K562 (cell line): ENCODE data around the gene CDCA3. TPM values are rescaled to one million over a fixed set of nuclear protein-coding genes. Genes with fewer than 3 reads are reported as not detected.

Experiments
- ARHGAP35 ChIP-seq: fragments of 450-650 bp; IDR thresholded peaks from 2 replicates; pipeline ENCODE4 v1.6.1; 2018; ENCODE audit not compliant: partially characterized antibody
- CEBPZ ChIP-seq: fragments of 150-350 bp; IDR thresholded peaks from 2 replicates; pipeline ENCODE4 v1.6.1; 2014; ENCODE audit warnings: low read depth, mild to moderate bottlenecking, low read length, borderline replicate concordance
- DNMT1 ChIP-seq: fragments of 450-650 bp; IDR thresholded peaks from 2 replicates; pipeline ENCODE4 v1.6.1; 2016; ENCODE audit warnings: antibody characterized with exemption, mild to moderate bottlenecking
- MGA ChIP-seq: fragments of 450-650 bp; IDR thresholded peaks from 2 replicates; pipeline ENCODE4 v1.6.1; 2016; ENCODE audit warnings: mild to moderate bottlenecking, moderate library complexity
- MTA1 ChIP-seq: fragments of 450-650 bp; IDR thresholded peaks from 2 replicates; pipeline ENCODE4 v1.6.1; 2017; ENCODE audit warnings: borderline replicate concordance
- RB1 ChIP-seq: fragments of 450-650 bp; IDR thresholded peaks from 2 replicates; pipeline ENCODE4 v1.6.1; 2017; ENCODE audit warnings: low read depth, mild to moderate bottlenecking
- SETDB1 ChIP-seq: IDR thresholded peaks from one replicate; pipeline ENCODE4 v1.6.1; 2012; ENCODE audit warnings: low read length, control low read depth, inconsistent platforms
- SREBF2 ChIP-seq: sonication (generic); formaldehyde crosslinking; IDR thresholded peaks from 2 replicates; pipeline ENCODE4 v1.4.0; 2020; ENCODE audit warnings: mild to moderate bottlenecking, missing genetic modification reagents
- TSHZ1 ChIP-seq: fragments of 250-450 bp; sonication (Bioruptor Pico); IDR thresholded peaks from 2 replicates; pipeline ENCODE4 v1.4.0; 2020; ENCODE audit warnings: mild to moderate bottlenecking, moderate library complexity
- polyA plus RNA-seq, 8 experiments: library from polyadenylated mRNA; depleted of rRNA in 4 of 8; stranded (reverse) in 5 of 8; unstranded in 3 of 8; fragments of >200 nt; fragmentation: Nextera tagmentation in 2 of 8; fragmentation: Illumina TruSeq in 1 of 8; extraction: Ambion mirVana in 2 of 8; extraction: Trizol in 1 of 8; gene quantifications; 2 replicates each; pipeline versions ENCODE4 v1.2.1 to v1.2.3, GENCODE V29; 2011 to 2014; ENCODE audit warnings: inconsistent platforms in 1 of 8, missing spikeins in 1 of 8
- total RNA-seq, 7 experiments: library from RNA; depleted of rRNA in 6 of 7; stranded (reverse); fragments of >200 nt in 6 of 7; fragmentation: Illumina TruSeq in 2 of 7; extraction: Trizol in 2 of 7; gene quantifications; 2 replicates each; pipeline versions ENCODE4 v1.2.1 to v1.2.3, GENCODE V29; 2011 to 2021; ENCODE audit warnings: low replicate concordance in 1 of 7

The CDCA3 gene
- total and polyA plus RNA-seq, 9 of the 15 experiments (the other 6 are each of a cell fraction or from before 2014, with no cell fraction given), result 24.2 to 80.8 (median 55.1) TPM

GRCh38 chr12:6851153-6851920 is at the start of gene CDCA3 (continued):
- TF ChIP-seq MGA (peak; percentile 77), SETDB1 (no peak), MTA1 (no peak), RB1 (no peak), ARHGAP35 (no peak), TSHZ1 (no peak), CEBPZ (no peak; the same call in 1 of the 2 replicates), DNMT1 (no peak), SREBF2 (no peak)
